ENCODE measurements around the gene TFF3. TPM values are rescaled to one million over a fixed set of nuclear protein-coding genes. Genes with fewer than 3 reads are reported as not detected.

The TFF3 gene
- total and polyA plus RNA-seq, 2 donors (not counting 1 experiment from before 2014, with no cell fraction given), result not detected

- DNase-seq (ENCODE audit: low read depth in 2 of 2), result no peak
- H3K4me1 ChIP-seq (ENCODE audit: control insufficient read depth, extremely low read depth, insufficient read depth, low read length), result no peaks in the 10 kb centered on the region
- no peak for TF ChIP-seq CTCF (conservative IDR thresholded peaks at IDR 0.05 in 1 of 2, IDR thresholded peaks at IDR 0.05 in 1 of 2; ENCODE audit: low read depth in 1 of 2, low read length in 2 of 2)
These were observed 42.1 kb downstream of the TFF3 start for GRCh38 chr21:42272984-42273600.

GRCh38 chr21:42272109-42272962 lies 42.9 kb downstream of the TFF3 start:
- H3K4me3 ChIP-seq (replicated peaks in 1 of 4; ENCODE audit: control extremely low read depth in 1 of 4, insufficient read depth in 1 of 4, low read depth in 3 of 4, low read length in 4 of 4), result no peak overlapping the region
- H3K4me1 ChIP-seq (ENCODE audit: control insufficient read depth, extremely low read depth, insufficient read depth, low read length), result no peaks in the 10 kb centered on the region
- no peak for TF ChIP-seq CTCF (conservative IDR thresholded peaks at IDR 0.05 in 1 of 2, IDR thresholded peaks at IDR 0.05 in 1 of 2; ENCODE audit: low read depth in 1 of 2, low read length in 2 of 2)
- DNase-seq (ENCODE audit: low read depth in 2 of 2), result no peak
- H3K4me2 ChIP-seq (ENCODE audit: extremely low read depth, insufficient read depth, low read length), result no peak overlapping the region
- H3K36me3 ChIP-seq (ENCODE audit: control insufficient read depth, insufficient read depth, low read length), result no peaks in the 10 kb centered on the region
- H3K9me3 ChIP-seq (ENCODE audit: control insufficient read depth, insufficient read depth, low read depth, low read length), result no peaks in the 10 kb centered on the region
- H4K20me1 ChIP-seq (ENCODE audit: control insufficient read depth, extremely low read depth, insufficient read depth, low read length), result no peaks in the 10 kb centered on the region
- no peak overlapping the region for H2AFZ ChIP-seq (ENCODE audit: low read length)
- no peaks in the 10 kb centered on the region for H3K27me3 ChIP-seq (ENCODE audit: control insufficient read depth, insufficient read depth, low read length)
- H3K79me2 ChIP-seq (ENCODE audit: control insufficient read depth, insufficient read depth, low read length), result no peaks in the 10 kb centered on the region
- no peak overlapping the region for H3K9ac ChIP-seq (ENCODE audit: insufficient read depth, low read length)
- no peak overlapping the region for H3K27ac ChIP-seq (ENCODE audit: insufficient read depth, low read length)

More at GRCh38 chr21:42272984-42273600, 42.1 kb downstream of the TFF3 start:
- Histone ChIP-seq H4K20me1 (ENCODE audit: control insufficient read depth, extremely low read depth, insufficient read depth, low read length) (no peaks in the 10 kb centered on the region), H3K9ac (ENCODE audit: insufficient read depth, low read length) (no peak overlapping the region), H3K27me3 (ENCODE audit: control insufficient read depth, insufficient read depth, low read length) (no peaks in the 10 kb centered on the region), H3K27ac (ENCODE audit: insufficient read depth, low read length) (no peak overlapping the region), H3K36me3 (ENCODE audit: control insufficient read depth, insufficient read depth, low read length) (no peaks in the 10 kb centered on the region), H2AFZ (ENCODE audit: low read length) (no peak overlapping the region), H3K4me3 (replicated peaks in 1 of 4; ENCODE audit: control extremely low read depth in 1 of 4, insufficient read depth in 1 of 4, low read depth in 3 of 4, low read length in 4 of 4) (no peak overlapping the region), H3K79me2 (ENCODE audit: control insufficient read depth, insufficient read depth, low read length) (no peaks in the 10 kb centered on the region), H3K4me2 (ENCODE audit: extremely low read depth, insufficient read depth, low read length) (no peak overlapping the region), H3K9me3 (ENCODE audit: control insufficient read depth, insufficient read depth, low read depth, low read length) (no peaks in the 10 kb centered on the region)

GRCh38 chr21:42271065-42271464 lies 44.1 kb downstream of the TFF3 start:
- no peak overlapping the region for H2AFZ ChIP-seq (ENCODE audit: low read length)
- H3K36me3 ChIP-seq (ENCODE audit: control insufficient read depth, insufficient read depth, low read length), result no peaks in the 10 kb centered on the region
- H4K20me1 ChIP-seq (ENCODE audit: control insufficient read depth, extremely low read depth, insufficient read depth, low read length), result no peaks in the 10 kb centered on the region
- no peak overlapping the region for H3K27ac ChIP-seq (ENCODE audit: insufficient read depth, low read length)
- no peak for DNase-seq (ENCODE audit: low read depth in 2 of 2)
- no peaks in the 10 kb centered on the region for H3K79me2 ChIP-seq (ENCODE audit: control insufficient read depth, insufficient read depth, low read length)
- no peak overlapping the region for H3K9ac ChIP-seq (ENCODE audit: insufficient read depth, low read length)
- no peak overlapping the region for H3K4me3 ChIP-seq (replicated peaks in 1 of 4; ENCODE audit: control extremely low read depth in 1 of 4, insufficient read depth in 1 of 4, low read depth in 3 of 4, low read length in 4 of 4)
- TF ChIP-seq EZH2 (IDR thresholded peaks at IDR 0.05; ENCODE audit: low read length, missing control alignments) (no peak), CTCF (conservative IDR thresholded peaks at IDR 0.05 in 1 of 2, IDR thresholded peaks at IDR 0.05 in 1 of 2; ENCODE audit: low read depth in 1 of 2, low read length in 2 of 2) (no peak)
- no peaks in the 10 kb centered on the region for H3K9me3 ChIP-seq (ENCODE audit: control insufficient read depth, insufficient read depth, low read depth, low read length)
- no peak overlapping the region for H3K4me2 ChIP-seq (ENCODE audit: extremely low read depth, insufficient read depth, low read length)
- no peaks in the 10 kb centered on the region for H3K27me3 ChIP-seq (ENCODE audit: control insufficient read depth, insufficient read depth, low read length)
- no peaks in the 10 kb centered on the region for H3K4me1 ChIP-seq (ENCODE audit: control insufficient read depth, extremely low read depth, insufficient read depth, low read length)
